ENCODE results near the gene ACSF3. TPM values are rescaled to one million over a fixed set of nuclear protein-coding genes. Genes with fewer than 3 reads are reported as not detected.

The ACSF3 gene
- total RNA-seq: 27.2 and 30.3 TPM in 2 replicates

DNA sequence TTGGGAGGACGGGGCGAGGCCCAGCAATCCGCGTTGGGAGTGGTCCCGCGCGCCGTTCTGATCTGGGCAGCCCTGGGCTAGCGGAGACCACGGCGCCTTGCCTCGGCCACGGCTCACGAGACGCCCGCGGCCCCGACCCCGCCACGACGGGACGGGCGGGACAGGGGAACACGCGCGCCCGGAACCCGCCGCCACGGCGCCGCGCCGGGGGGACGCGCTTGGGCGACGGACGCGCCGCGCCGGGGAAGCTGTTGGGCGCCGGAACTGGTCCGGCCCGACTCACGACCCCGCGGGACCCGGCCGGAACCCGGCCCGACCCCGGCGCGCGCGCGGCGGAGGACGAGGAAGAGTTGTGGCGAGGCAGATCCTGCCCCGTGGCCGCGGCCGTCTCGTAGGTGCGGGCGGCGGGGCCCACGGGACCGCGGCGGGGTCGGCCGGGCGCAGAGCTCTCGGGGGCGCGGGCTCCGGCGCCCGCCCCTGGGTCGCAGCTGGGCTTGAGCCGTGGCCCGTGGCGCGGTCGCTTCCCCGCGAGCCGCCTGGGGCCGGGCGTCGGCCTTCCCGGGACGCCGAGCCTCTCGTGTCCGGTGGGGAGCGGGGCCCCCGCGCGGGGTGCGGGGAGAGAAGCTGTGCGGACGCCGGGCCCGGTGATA lies at the start of gene ACSF3:
Gene ACSF3 (plus strand): TSS at position 251 of the 650 bp plus-strand sequence. CDS start 6,830 bp downstream, outside the sequence.

GRCh38 chr16:89171216-89172170 lies 77.8 kb downstream of the ACSF3 start, which contains the start of gene CDH15:
CDH15 (plus strand) TSS chr16:89171748; CDS start chr16:89171832, 84 bp downstream.

DNA sequence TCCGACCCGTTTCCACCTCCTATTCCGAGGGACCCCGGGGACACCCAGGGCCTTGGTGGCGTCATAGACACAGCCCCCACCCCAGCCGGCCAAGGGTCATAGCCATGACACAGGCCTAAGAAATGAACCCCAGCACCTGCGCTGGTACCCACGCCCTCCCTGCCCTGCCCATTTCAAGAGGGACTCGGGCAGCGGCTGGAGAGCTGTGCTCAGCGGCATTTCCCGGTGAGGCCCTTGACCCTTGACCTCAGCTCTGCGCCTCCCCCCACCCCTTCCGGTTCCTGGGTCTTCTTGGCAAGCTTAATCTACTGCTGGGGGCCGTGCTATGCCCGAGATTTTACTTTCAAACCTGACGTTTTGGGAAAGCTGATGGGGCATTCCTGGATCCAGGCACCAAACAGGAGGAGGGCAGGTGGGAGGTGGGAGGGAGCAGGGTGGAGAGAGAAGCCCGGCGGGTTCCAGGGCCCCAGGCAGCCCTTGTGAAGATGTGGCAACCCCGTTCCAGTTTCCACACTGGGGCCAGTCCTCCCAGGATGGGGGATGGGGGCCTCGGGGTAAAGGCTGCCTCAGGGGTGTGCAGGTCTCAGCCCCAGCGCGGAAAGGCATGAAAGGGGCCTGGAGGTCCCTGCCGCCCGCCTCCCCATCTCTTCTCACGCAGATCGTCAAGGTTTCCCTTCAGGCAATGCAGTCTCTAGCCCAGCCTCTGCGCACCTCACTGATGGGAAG lies 106.6 kb downstream of the ACSF3 start, which contains the start of gene SLC22A31:
Gene SLC22A31 (minus strand): TSS at position 414 of the 726 bp plus-strand sequence. CDS start 36 bp downstream, at position 378.

Other genes with a start within 250 kb of the ACSF3 start
- 25.4 and 30.5 TPM in 2 replicates for gene GALNS, start 236.9 kb upstream of the ACSF3 start, total RNA-seq
- gene TRAPPC2L, start 236.7 kb upstream of the ACSF3 start, total RNA-seq: 54.9 and 66.1 TPM in 2 replicates
- gene PABPN1L, start 227.2 kb upstream of the ACSF3 start, total RNA-seq: not detected in 2 replicates
- gene CBFA2T3, start 116.6 kb upstream of the ACSF3 start, total RNA-seq: not detected in 2 replicates
- 0.20 TPM in 1 of 2 replicates, not detected in the other for gene CDH15, start 77.9 kb downstream of the ACSF3 start, total RNA-seq
- gene SLC22A31, start 106.7 kb downstream of the ACSF3 start, total RNA-seq: 0.20 TPM in 1 of 2 replicates, not detected in the other
- gene ZNF778, start 123.9 kb downstream of the ACSF3 start, total RNA-seq: 6.2 and 7.4 TPM in 2 replicates